Subcutaneous adipose tissue (tissue), 4 donors: ENCODE results near the gene ABCC8. TPM values are rescaled to one million over a fixed set of nuclear protein-coding genes. Genes with fewer than 3 reads are reported as not detected.

Experiments used
- CTCF ChIP-seq: fragments of 450-650 bp; IDR thresholded peaks from one replicate; pipeline ENCODE4 v1.5.1; 2016; ENCODE audit warnings: low read depth, mild to moderate bottlenecking, control low read depth, antibody characterized with exemption, moderate library complexity
- total RNA-seq, 4 donors: library from RNA; depleted of rRNA; stranded (reverse); fragments of >200 nt; gene quantifications; one replicate each; pipeline ENCODE4 v1.1.0, GENCODE V29; 2016

ABCC8 gene
- total RNA-seq, 4 donors from 2014 or later: 0.16 to 0.51 TPM; not detected in 2

GRCh38 chr11:17443926-17444690 lies 32.5 kb downstream of the ABCC8 start:
- TF ChIP-seq CTCF: no peak

GRCh38 chr11:17443423-17443822 lies 33.2 kb downstream of the ABCC8 start:
- no peak for TF ChIP-seq CTCF

GRCh38 chr11:17443000-17443399 lies 33.6 kb downstream of the ABCC8 start:
- TF ChIP-seq CTCF: no peak

- TF ChIP-seq CTCF: no peak
These were observed 37.3 kb downstream of the ABCC8 start for GRCh38 chr11:17439316-17439782.

GRCh38 chr11:17437366-17437765 lies 39.3 kb downstream of the ABCC8 start:
- TF ChIP-seq CTCF: no peak

GRCh38 chr11:17434108-17434507 lies 42.5 kb downstream of the ABCC8 start:
- TF ChIP-seq CTCF: no peak

GRCh38 chr11:17432002-17432401 lies 44.6 kb downstream of the ABCC8 start:
- TF ChIP-seq CTCF: no peak
